NK-92 treated with Interleukin-12 subunit alpha and Interleukin-12 subunit beta, amount 100 ng/mL, for 24 hours (cell line): Measurements from ENCODE around the gene HADH.
"Not testable (repeated sequence)": the region's sequence is repeated elsewhere in the genome, so short reads cannot be mapped to it uniquely, and the experiment has no call there.

ENCODE experiments used
- DNase-seq: peaks from one replicate; lab custom pipeline; 2025; lab: John Stamatoyannopoulos, UW

The HADH gene

GRCh38 chr4:108031427-108032083 is 41.9 kb downstream of the HADH start:
- no peak for DNase-seq

- DNase-seq = no peak
Observed at GRCh38 chr4:108033348-108033747, 43.7 kb downstream of the HADH start.

GRCh38 chr4:108034565-108034964 is 44.9 kb downstream of the HADH start:
- DNase-seq = no peak

GRCh38 chr4:108035691-108036090 is 46.0 kb downstream of the HADH start:
- DNase-seq = no peak

- DNase-seq = no peak
Observed at GRCh38 chr4:108036213-108036612, 46.5 kb downstream of the HADH start.

- no peak for DNase-seq
Observed at GRCh38 chr4:108037884-108038283, 48.2 kb downstream of the HADH start.

- DNase-seq = no peak
Observed at GRCh38 chr4:108042927-108043326, 53.2 kb downstream of the HADH start.

- DNase-seq = no peak
Observed at GRCh38 chr4:108043526-108043925, 53.8 kb downstream of the HADH start.

- no peak for DNase-seq
Observed at GRCh38 chr4:108044951-108045686, 55.4 kb downstream of the HADH start.

- no peak for DNase-seq
Observed at GRCh38 chr4:108045687-108046024, 56.0 kb downstream of the HADH start.

- DNase-seq = no peak
Observed at GRCh38 chr4:108047199-108047598, 57.5 kb downstream of the HADH start.

- no peak for DNase-seq
Observed at GRCh38 chr4:108048157-108048556, 58.5 kb downstream of the HADH start.

GRCh38 chr4:108048997-108049396 is 59.3 kb downstream of the HADH start:
- no peak for DNase-seq

GRCh38 chr4:108049406-108049805 is 59.7 kb downstream of the HADH start:
- DNase-seq = no peak

- not testable (repeated sequence) for DNase-seq
Observed at GRCh38 chr4:108050166-108051111, 60.8 kb downstream of the HADH start.

GRCh38 chr4:108051343-108051742 is 61.7 kb downstream of the HADH start:
- no peak for DNase-seq

GRCh38 chr4:108052558-108053120 is 63.0 kb downstream of the HADH start:
- DNase-seq = no peak

- no peak for DNase-seq
Observed at GRCh38 chr4:108053251-108053711, 63.6 kb downstream of the HADH start.

GRCh38 chr4:108054025-108054638 is 64.4 kb downstream of the HADH start:
- DNase-seq = no peak

GRCh38 chr4:108055787-108056186 is 66.1 kb downstream of the HADH start:
- DNase-seq = no peak

GRCh38 chr4:108056418-108056817 is 66.7 kb downstream of the HADH start:
- no peak for DNase-seq
